ENCODE data around the gene GRIN2C.

Gene GRIN2C

GRCh38 chr17:74833501-74834377, 25.9 kb downstream of the GRIN2C start (continued):
- TF ChIP-seq RBAK (tag by site-specific recombination; IDR thresholded peaks at IDR 0.05) (no peak), ZNF585B (tag by site-specific recombination; IDR thresholded peaks at IDR 0.05) (no peak), ZNF514 (tag by site-specific recombination; IDR thresholded peaks at IDR 0.05) (no peak), ZNF449 (tag by site-specific recombination; IDR thresholded peaks at IDR 0.05) (no peak), ZNF529 (tag by site-specific recombination; IDR thresholded peaks at IDR 0.05; ENCODE audit: insufficient replicate concordance) (no peak), KLF17 (tag by site-specific recombination; IDR thresholded peaks at IDR 0.05) (no peak), ZBTB17 (tag by site-specific recombination; IDR thresholded peaks at IDR 0.05) (peak; percentile 15; the same call in 1 of the 2 replicates), PRDM6 (tag by site-specific recombination; IDR thresholded peaks at IDR 0.05) (no peak), ZBTB44 (tag by site-specific recombination; IDR thresholded peaks at IDR 0.05) (no peak), ZNF112 (tag by site-specific recombination; IDR thresholded peaks at IDR 0.05) (no peak), GLI4 (tag by site-specific recombination; IDR thresholded peaks at IDR 0.05) (no peak), ZEB2 (tag by site-specific recombination; IDR thresholded peaks at IDR 0.05) (no peak), ZNF768 (tag by site-specific recombination; IDR thresholded peaks at IDR 0.05) (no peak)

GRCh38 chr17:74832421-74832820, 27.3 kb downstream of the GRIN2C start:
- no peak overlapping the region for H3K4me3 ChIP-seq (ENCODE audit: low read depth, low read length)
- peaks cover 0 to 34% of the 10 kb centered on the region in 2 experiments; a peak in 1 of 3 replicates for H3K36me3 ChIP-seq (ENCODE audit: control insufficient read depth in 2 of 2, insufficient read depth in 1 of 2, low read length in 2 of 2)
- H3K4me1 ChIP-seq (ENCODE audit: control insufficient read depth, insufficient read depth, low read length) = no peaks in the 10 kb centered on the region
- H3K27ac ChIP-seq (ENCODE audit: extremely low read depth, low read depth, low read length) = no peak overlapping the region
- ChIA-PET POLR2A (interaction anchor here (1.0 kb wide), 1 partner anchor 41 kb away, joined by 4 read pairs; the partner anchor contains the start of gene FDXR), CTCF (interaction anchor here (0.6 to 2.8 kb wide), 7 partner anchors 11 to 279 kb away, joined by 3 to 13 read pairs (median 3); no protein-coding TSS in a partner anchor)
- H3K9me3 ChIP-seq (ENCODE audit: control insufficient read depth, insufficient read depth, low read depth, low read length) = no peaks in the 10 kb centered on the region
- TF ChIP-seq ZNF626 (tag by site-specific recombination; IDR thresholded peaks at IDR 0.05) = no peak
- TF ChIP-seq ZNF114 (tag by site-specific recombination; IDR thresholded peaks at IDR 0.05) = no peak
- TF ChIP-seq ZNF292 (tag by site-specific recombination; IDR thresholded peaks at IDR 0.05; ENCODE audit: borderline replicate concordance, low read depth) = no peak
- TF ChIP-seq PBX3 (CRISPR knock-in tag; IDR thresholded peaks at IDR 0.05) = no peak
- no peak for TF ChIP-seq ZNF555 (tag by site-specific recombination; conservative IDR thresholded peaks at IDR 0.05)
- no peak for TF ChIP-seq PRDM2 (tag by site-specific recombination; IDR thresholded peaks at IDR 0.05; ENCODE audit: borderline replicate concordance)
- TF ChIP-seq ZNF670 (tag by site-specific recombination; IDR thresholded peaks at IDR 0.05; ENCODE audit: low read depth) = no peak
- no peak for TF ChIP-seq ZNF211 (tag by site-specific recombination; IDR thresholded peaks at IDR 0.05; ENCODE audit: low read depth)

Measured in HEK293 (cell line).